HUES64 (cell line): Measurements from ENCODE around the gene NUTM2F.
"Not testable (repeated sequence)": the region's sequence is repeated elsewhere in the genome, so short reads cannot be mapped to it uniquely, and the experiment has no call there.

Source experiments
- H3K27ac ChIP-seq: 2 replicates; pipeline ENCODE4 v1.7.0; 2013; ENCODE audit warnings: low read depth, low read length, inconsistent platforms
- H3K27me3 ChIP-seq: 2 replicates; pipeline ENCODE4 v1.6.1; 2013; ENCODE audit warnings: mild to moderate bottlenecking, low read length; ENCODE audit not compliant: insufficient read depth
- H3K36me3 ChIP-seq: 2 replicates; pipeline ENCODE4 v1.6.1; 2013; ENCODE audit warnings: mild to moderate bottlenecking, low read length; ENCODE audit not compliant: insufficient read depth
- H3K4me1 ChIP-seq: 2 replicates; pipeline ENCODE4 v1.6.1; 2013; ENCODE audit warnings: mild to moderate bottlenecking, low read length, moderate library complexity; ENCODE audit not compliant: insufficient read depth
- H3K4me3 ChIP-seq: 2 replicates; pipeline ENCODE4 v1.5.1; 2013; ENCODE audit warnings: mild to moderate bottlenecking, low read length, moderate library complexity
- H3K9ac ChIP-seq: 2 replicates; pipeline ENCODE4 v1.6.1; 2013; ENCODE audit warnings: mild to moderate bottlenecking, low read depth, low read length
- H3K9me3 ChIP-seq: 2 replicates; pipeline ENCODE4 v1.6.1; 2013; ENCODE audit warnings: low read depth, low read length; ENCODE audit not compliant: insufficient read depth
- WGBS: fragments of 150-250, 120-280 bp; methylation state at CpG from one replicate; pipeline ENCODE4 v1.1.7; 2013; ENCODE audit warnings: missing lambda C conversion rate; 5-methylcytosine and 5-hydroxymethylcytosine counted together

The NUTM2F gene

GRCh38 chr9:94340750-94341149 lies 12.3 kb upstream of the NUTM2F start:
- not testable (repeated sequence) for H3K9ac ChIP-seq, H3K4me1 ChIP-seq, H3K36me3 ChIP-seq, H3K27ac ChIP-seq, H3K9me3 ChIP-seq, H3K4me3 ChIP-seq, H3K27me3 ChIP-seq
- WGBS: 100% methylated on average over 2 of the region's 6 CpGs

- H3K27me3 ChIP-seq, H3K4me1 ChIP-seq, H3K9ac ChIP-seq, H3K27ac ChIP-seq, H3K9me3 ChIP-seq, H3K4me3 ChIP-seq, H3K36me3 ChIP-seq: not testable (repeated sequence)
- WGBS: 98% methylated on average over 6 of the region's 6 CpGs
Measured at GRCh38 chr9:94339657-94340056, 11.2 kb upstream of the NUTM2F start.

- not testable (repeated sequence) for H3K4me1 ChIP-seq, H3K9me3 ChIP-seq, H3K27me3 ChIP-seq, H3K9ac ChIP-seq, H3K4me3 ChIP-seq, H3K36me3 ChIP-seq
- WGBS: 45% methylated on average over 5 of the region's 7 CpGs
- H3K27ac ChIP-seq: peak overlapping the region; percentile 30; the same call in 1 of the 2 replicates
Measured at GRCh38 chr9:94338723-94339122, 10.3 kb upstream of the NUTM2F start.

GRCh38 chr9:94336445-94336844 lies 8.0 kb upstream of the NUTM2F start:
- H3K4me3 ChIP-seq, H3K9me3 ChIP-seq: not testable (repeated sequence)

GRCh38 chr9:94325583-94325982 lies 2.9 kb downstream of the NUTM2F start:
- not testable (repeated sequence) for H3K27ac ChIP-seq, H3K9me3 ChIP-seq

More at GRCh38 chr9:94336445-94336844, 8.0 kb upstream of the NUTM2F start:
- H3K27ac ChIP-seq, H3K4me1 ChIP-seq, H3K36me3 ChIP-seq, H3K27me3 ChIP-seq, H3K9ac ChIP-seq: not testable (repeated sequence)
- WGBS: 91% methylated on average over 3 of the region's 4 CpGs

GRCh38 chr9:94323153-94323798 lies 5.2 kb downstream of the NUTM2F start:
- not testable (repeated sequence) for H3K27me3 ChIP-seq, H3K4me3 ChIP-seq, H3K36me3 ChIP-seq, H3K4me1 ChIP-seq, H3K27ac ChIP-seq, H3K9ac ChIP-seq, H3K9me3 ChIP-seq
- 93% methylated on average over 11 of the region's 18 CpGs for WGBS

More at GRCh38 chr9:94325583-94325982, 2.9 kb downstream of the NUTM2F start:
- not testable (repeated sequence) for H3K9ac ChIP-seq, H3K4me1 ChIP-seq, H3K27me3 ChIP-seq, H3K36me3 ChIP-seq, H3K4me3 ChIP-seq
- 85% methylated on average over 15 of the region's 16 CpGs for WGBS

GRCh38 chr9:94322342-94322940 lies 6.0 kb downstream of the NUTM2F start:
- H3K9ac ChIP-seq, H3K36me3 ChIP-seq, H3K4me1 ChIP-seq, H3K4me3 ChIP-seq, H3K27me3 ChIP-seq, H3K27ac ChIP-seq, H3K9me3 ChIP-seq: not testable (repeated sequence)
- WGBS: 89% methylated on average over 4 of the region's 9 CpGs

GRCh38 chr9:94317949-94318657 lies 10.3 kb downstream of the NUTM2F start:
- no CpG with 5 or more reads among the region's 10 CpGs for WGBS

GRCh38 chr9:94316236-94316635 lies 12.2 kb downstream of the NUTM2F start:
- not testable (repeated sequence) for H3K9ac ChIP-seq, H3K27ac ChIP-seq, H3K4me3 ChIP-seq, H3K4me1 ChIP-seq, H3K36me3 ChIP-seq, H3K9me3 ChIP-seq, H3K27me3 ChIP-seq
- no CpG with 5 or more reads among the region's 5 CpGs for WGBS

More at GRCh38 chr9:94317949-94318657, 10.3 kb downstream of the NUTM2F start:
- not testable (repeated sequence) for H3K4me3 ChIP-seq, H3K27ac ChIP-seq, H3K36me3 ChIP-seq, H3K9me3 ChIP-seq, H3K27me3 ChIP-seq, H3K4me1 ChIP-seq, H3K9ac ChIP-seq

- WGBS: 95% methylated on average over 4 of the region's 15 CpGs
- H3K9me3 ChIP-seq, H3K27ac ChIP-seq, H3K4me1 ChIP-seq, H3K9ac ChIP-seq, H3K27me3 ChIP-seq, H3K36me3 ChIP-seq, H3K4me3 ChIP-seq: not testable (repeated sequence)
Measured at GRCh38 chr9:94315034-94315984, 13.1 kb downstream of the NUTM2F start.

- Histone ChIP-seq H3K27me3 (no peaks in the 10 kb centered on the region), H3K9me3 (no peaks in the 10 kb centered on the region), H3K9ac (no peak overlapping the region), H3K4me1 (no peaks in the 10 kb centered on the region), H3K4me3 (no peak overlapping the region), H3K27ac (no peak overlapping the region), H3K36me3 (no peaks in the 10 kb centered on the region)
Measured at GRCh38 chr9:94303321-94303720, 25.1 kb downstream of the NUTM2F start.
